K562 (cell line): ENCODE data around the gene VGLL4. TPM values are rescaled to one million over a fixed set of nuclear protein-coding genes. Genes with fewer than 3 reads are reported as not detected.

ENCODE experiments used
- BHLHE40 ChIP-seq: IDR thresholded peaks from 2 replicates; pipeline ENCODE4 v1.6.1; 2011; ENCODE audit warnings: low read length, improper control_type of control experiment
- CEBPB ChIP-seq: fragments of 450-650 bp; IDR thresholded peaks from 2 replicates; pipeline ENCODE4 v1.6.1; 2016; ENCODE audit warnings: missing genetic modification characterization, missing compliant biosample characterization
- FOXK2 ChIP-seq, 2 experiments: fragments of 450-650 bp; IDR thresholded peaks in 1 of 2; conservative IDR thresholded peaks in 1 of 2; 2 replicates each; pipeline ENCODE4 v1.6.1; 2016; ENCODE audit warnings: low read depth in 2 of 2, mild to moderate bottlenecking in 1 of 2
- GABPB1 ChIP-seq: sonication (generic); formaldehyde crosslinking; IDR thresholded peaks from 2 replicates; pipeline ENCODE4 v1.8.0; 2022; ENCODE audit warnings: mild to moderate bottlenecking, missing genetic modification reagents
- JUND ChIP-seq, 2 experiments: IDR thresholded peaks; 2 replicates in 1 of 2; 3 replicates in 1 of 2; pipeline ENCODE4 v1.6.1; 2011; ENCODE audit warnings: borderline replicate concordance in 2 of 2, low read depth in 2 of 2, low read length in 2 of 2, improper control_type of control experiment in 1 of 2, missing biosample characterization in 1 of 2, missing genetic modification characterization in 1 of 2, missing genetic modification reagents in 1 of 2
- KAT8 ChIP-seq: fragments of 450-650 bp; IDR thresholded peaks from 2 replicates; pipeline ENCODE4 v1.6.1; 2016; ENCODE audit warnings: low read depth, mild to moderate bottlenecking
- KLF16 ChIP-seq: IDR thresholded peaks from 2 replicates; pipeline ENCODE4 v1.6.1; 2016; ENCODE audit warnings: antibody characterized with exemption
- MLX ChIP-seq, 2 experiments: fragments of 450-650 bp in 1 of 2; sonication (generic) in 1 of 2; formaldehyde crosslinking; conservative IDR thresholded peaks; 2 replicates each; pipeline versions ENCODE4 v1.4.0 to v1.8.1; 2020 to 2022; ENCODE audit warnings: mild to moderate bottlenecking in 1 of 2, missing genetic modification reagents in 1 of 2
- TCF15 ChIP-seq: fragments of 250-450 bp; sonication (Bioruptor Pico); IDR thresholded peaks from 2 replicates; pipeline ENCODE4 v1.8.0; 2022; ENCODE audit warnings: moderate library complexity, mild to moderate bottlenecking, inconsistent platforms
- UBTF ChIP-seq, 2 experiments: IDR thresholded peaks; 2 replicates each; pipeline ENCODE4 v1.6.1; 2012; ENCODE audit warnings: improper control_type of control experiment in 2 of 2, low read depth in 2 of 2, low read length in 2 of 2, borderline replicate concordance in 1 of 2
- ZBTB17 ChIP-seq: fragments of 450-650 bp; formaldehyde crosslinking; IDR thresholded peaks from 2 replicates; pipeline ENCODE4 v1.4.0; 2020; ENCODE audit warnings: mild to moderate bottlenecking
- ZEB2 ChIP-seq: fragments of 450-650 bp; IDR thresholded peaks from 2 replicates; pipeline ENCODE4 v1.6.1; 2016
- ZKSCAN3 ChIP-seq: fragments of 250-450 bp; sonication (Bioruptor Pico); IDR thresholded peaks from 2 replicates; pipeline ENCODE4 v1.4.0; 2020
- polyA plus RNA-seq, 8 experiments: library from polyadenylated mRNA; depleted of rRNA in 4 of 8; stranded (reverse) in 5 of 8; unstranded in 3 of 8; fragments of >200 nt; fragmentation: Nextera tagmentation in 2 of 8; fragmentation: Illumina TruSeq in 1 of 8; extraction: Ambion mirVana in 2 of 8; extraction: Trizol in 1 of 8; gene quantifications; 2 replicates each; pipeline versions ENCODE4 v1.2.1 to v1.2.3, GENCODE V29; 2011 to 2014; ENCODE audit warnings: inconsistent platforms in 1 of 8, missing spikeins in 1 of 8
- total RNA-seq, 7 experiments: library from RNA; depleted of rRNA in 6 of 7; stranded (reverse); fragments of >200 nt in 6 of 7; fragmentation: Illumina TruSeq in 2 of 7; extraction: Trizol in 2 of 7; gene quantifications; 2 replicates each; pipeline versions ENCODE4 v1.2.1 to v1.2.3, GENCODE V29; 2011 to 2021; ENCODE audit warnings: low replicate concordance in 1 of 7
- TF ChIP-seq, protein P1 (sequence below): fragments of 250-450 bp; sonication (Bioruptor Pico); IDR thresholded peaks from 2 replicates; pipeline ENCODE4 v1.5.0; 2022; ENCODE audit warnings: mild to moderate bottlenecking
- TF ChIP-seq, protein P2 (sequence below): fragments of 200-800 bp; sonication (Bioruptor generic); IDR thresholded peaks from 2 replicates; pipeline ENCODE4 v1.6.1; 2017; ENCODE audit warnings: missing genetic modification characterization, missing compliant biosample characterization
- TF ChIP-seq, protein P3 (sequence below): fragments of 450-650 bp; IDR thresholded peaks from 2 replicates; pipeline ENCODE4 v1.7.1; 2018; ENCODE audit warnings: mild to moderate bottlenecking, low read depth; ENCODE audit not compliant: partially characterized antibody

The VGLL4 gene
- total and polyA plus RNA-seq, 9 of the 15 experiments (the other 6 are each of a cell fraction or from before 2014, with no cell fraction given) = 0.27 to 10.9 (median 8.6) TPM

- TF ChIP-seq, protein P1, sequence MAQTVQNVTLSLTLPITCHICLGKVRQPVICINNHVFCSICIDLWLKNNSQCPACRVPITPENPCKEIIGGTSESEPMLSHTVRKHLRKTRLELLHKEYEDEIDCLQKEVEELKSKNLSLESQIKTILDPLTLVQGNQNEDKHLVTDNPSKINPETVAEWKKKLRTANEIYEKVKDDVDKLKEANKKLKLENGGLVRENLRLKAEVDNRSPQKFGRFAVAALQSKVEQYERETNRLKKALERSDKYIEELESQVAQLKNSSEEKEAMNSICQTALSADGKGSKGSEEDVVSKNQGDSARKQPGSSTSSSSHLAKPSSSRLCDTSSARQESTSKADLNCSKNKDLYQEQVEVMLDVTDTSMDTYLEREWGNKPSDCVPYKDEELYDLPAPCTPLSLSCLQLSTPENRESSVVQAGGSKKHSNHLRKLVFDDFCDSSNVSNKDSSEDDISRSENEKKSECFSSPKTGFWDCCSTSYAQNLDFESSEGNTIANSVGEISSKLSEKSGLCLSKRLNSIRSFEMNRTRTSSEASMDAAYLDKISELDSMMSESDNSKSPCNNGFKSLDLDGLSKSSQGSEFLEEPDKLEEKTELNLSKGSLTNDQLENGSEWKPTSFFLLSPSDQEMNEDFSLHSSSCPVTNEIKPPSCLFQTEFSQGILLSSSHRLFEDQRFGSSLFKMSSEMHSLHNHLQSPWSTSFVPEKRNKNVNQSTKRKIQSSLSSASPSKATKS = no peak
- no peak for TF ChIP-seq TCF15 (CRISPR knock-in tag)
- no peak for TF ChIP-seq ZEB2
- TF ChIP-seq JUND (IDR thresholded peaks at IDR 0.05; ENCODE audit: borderline replicate concordance, low read depth, low read length) = 0 out of 2 replicates have a peak, but pooled peaks have one; percentile 50
- no peak for TF ChIP-seq JUND (tag; IDR thresholded peaks at IDR 0.05; ENCODE audit: borderline replicate concordance, low read depth, low read length)
- TF ChIP-seq, protein P2, sequence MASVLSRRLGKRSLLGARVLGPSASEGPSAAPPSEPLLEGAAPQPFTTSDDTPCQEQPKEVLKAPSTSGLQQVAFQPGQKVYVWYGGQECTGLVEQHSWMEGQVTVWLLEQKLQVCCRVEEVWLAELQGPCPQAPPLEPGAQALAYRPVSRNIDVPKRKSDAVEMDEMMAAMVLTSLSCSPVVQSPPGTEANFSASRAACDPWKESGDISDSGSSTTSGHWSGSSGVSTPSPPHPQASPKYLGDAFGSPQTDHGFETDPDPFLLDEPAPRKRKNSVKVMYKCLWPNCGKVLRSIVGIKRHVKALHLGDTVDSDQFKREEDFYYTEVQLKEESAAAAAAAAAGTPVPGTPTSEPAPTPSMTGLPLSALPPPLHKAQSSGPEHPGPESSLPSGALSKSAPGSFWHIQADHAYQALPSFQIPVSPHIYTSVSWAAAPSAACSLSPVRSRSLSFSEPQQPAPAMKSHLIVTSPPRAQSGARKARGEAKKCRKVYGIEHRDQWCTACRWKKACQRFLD (CRISPR knock-in tag) = peak; percentile 67
- TF ChIP-seq, protein P3, sequence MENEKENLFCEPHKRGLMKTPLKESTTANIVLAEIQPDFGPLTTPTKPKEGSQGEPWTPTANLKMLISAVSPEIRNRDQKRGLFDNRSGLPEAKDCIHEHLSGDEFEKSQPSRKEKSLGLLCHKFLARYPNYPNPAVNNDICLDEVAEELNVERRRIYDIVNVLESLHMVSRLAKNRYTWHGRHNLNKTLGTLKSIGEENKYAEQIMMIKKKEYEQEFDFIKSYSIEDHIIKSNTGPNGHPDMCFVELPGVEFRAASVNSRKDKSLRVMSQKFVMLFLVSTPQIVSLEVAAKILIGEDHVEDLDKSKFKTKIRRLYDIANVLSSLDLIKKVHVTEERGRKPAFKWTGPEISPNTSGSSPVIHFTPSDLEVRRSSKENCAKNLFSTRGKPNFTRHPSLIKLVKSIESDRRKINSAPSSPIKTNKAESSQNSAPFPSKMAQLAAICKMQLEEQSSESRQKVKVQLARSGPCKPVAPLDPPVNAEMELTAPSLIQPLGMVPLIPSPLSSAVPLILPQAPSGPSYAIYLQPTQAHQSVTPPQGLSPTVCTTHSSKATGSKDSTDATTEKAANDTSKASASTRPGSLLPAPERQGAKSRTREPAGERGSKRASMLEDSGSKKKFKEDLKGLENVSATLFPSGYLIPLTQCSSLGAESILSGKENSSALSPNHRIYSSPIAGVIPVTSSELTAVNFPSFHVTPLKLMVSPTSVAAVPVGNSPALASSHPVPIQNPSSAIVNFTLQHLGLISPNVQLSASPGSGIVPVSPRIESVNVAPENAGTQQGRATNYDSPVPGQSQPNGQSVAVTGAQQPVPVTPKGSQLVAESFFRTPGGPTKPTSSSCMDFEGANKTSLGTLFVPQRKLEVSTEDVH = no peak
- TF ChIP-seq ZBTB17 (CRISPR knock-in tag) = no peak
- TF ChIP-seq GABPB1 (CRISPR knock-in tag) = 0 out of 2 replicates have a peak, but pooled peaks have one; percentile 26
- TF ChIP-seq UBTF (IDR thresholded peaks at IDR 0.05; ENCODE audit: borderline replicate concordance in 1 of 2, low read depth in 2 of 2, low read length in 2 of 2) = no peak
- no peak for TF ChIP-seq KLF16
- TF ChIP-seq MLX (CRISPR knock-in tag; conservative IDR thresholded peaks at IDR 0.05) = no peak
- no peak for TF ChIP-seq ZKSCAN3 (CRISPR knock-in tag)
- no peak for TF ChIP-seq KAT8
- TF ChIP-seq BHLHE40 = peak; percentile 42; the same call in 1 of the 2 replicates
- TF ChIP-seq CEBPB (tag) = peak; percentile 42; the same call in 1 of the 2 replicates
- TF ChIP-seq FOXK2 (conservative IDR thresholded peaks at IDR 0.05 in 1 of 2, IDR thresholded peaks at IDR 0.05 in 1 of 2; ENCODE audit: low read depth in 2 of 2) = peak; percentile 80 to 89
Observed at GRCh38 chr3:11509173-11510000, 134.3 kb downstream of the VGLL4 start (continued).
